Mesendoderm (in vitro differentiated cells): ENCODE data around the gene ATP8A2.

Source experiments
- DNase-seq: peaks from one replicate; pipeline ENCODE4 v3.0.0; 2013
- H2AK5ac ChIP-seq: 2 replicates; pipeline ENCODE4 v1.6.1; 2013; ENCODE audit warnings: low read length, inconsistent platforms
- H2BK120ac ChIP-seq: 2 replicates; pipeline ENCODE4 v1.6.1; 2013; ENCODE audit warnings: low read depth, mild to moderate bottlenecking, low read length, moderate library complexity, mixed read lengths
- H2BK15ac ChIP-seq: replicated peaks from 2 replicates; pipeline ENCODE4 v1.6.1; 2013; ENCODE audit warnings: low read depth, mild to moderate bottlenecking, moderate library complexity
- H2BK5ac ChIP-seq: 2 replicates; pipeline ENCODE4 v1.6.1; 2013; ENCODE audit warnings: low read length, inconsistent platforms
- H3K18ac ChIP-seq: 2 replicates; pipeline ENCODE4 v1.6.1; 2013; ENCODE audit warnings: mild to moderate bottlenecking, low read length, mixed read lengths
- H3K23ac ChIP-seq: one replicate; pipeline ENCODE4 v1.6.1; 2013; ENCODE audit warnings: low read length
- H3K27ac ChIP-seq: 2 replicates; pipeline ENCODE4 v1.5.1; 2013; ENCODE audit warnings: low read depth, mild to moderate bottlenecking, inconsistent platforms, low read length, moderate library complexity
- H3K27me3 ChIP-seq: 2 replicates; pipeline ENCODE4 v1.6.1; 2013; ENCODE audit warnings: low read length, control low read depth, mild to moderate bottlenecking, inconsistent platforms; ENCODE audit not compliant: insufficient read depth, poor library complexity
- H3K36me3 ChIP-seq: 2 replicates; pipeline ENCODE4 v1.6.1; 2013; ENCODE audit warnings: low read length, inconsistent platforms; ENCODE audit not compliant: control insufficient read depth, insufficient read depth
- H3K4ac ChIP-seq: one replicate; pipeline ENCODE4 v1.6.1; 2013; ENCODE audit warnings: low read depth, mild to moderate bottlenecking, low read length, moderate library complexity
- H3K4me1 ChIP-seq: 2 replicates; pipeline ENCODE4 v1.6.1; 2013; ENCODE audit warnings: low read depth, low read length, inconsistent platforms; ENCODE audit not compliant: control insufficient read depth
- H3K4me2 ChIP-seq: 2 replicates; pipeline ENCODE4 v1.6.1; 2013; ENCODE audit warnings: low read length
- H3K4me3 ChIP-seq: 2 replicates; pipeline ENCODE4 v1.5.1; 2013; ENCODE audit warnings: mild to moderate bottlenecking, low read length
- H3K56ac ChIP-seq: one replicate; pipeline ENCODE4 v1.6.1; 2013; ENCODE audit warnings: low read length
- H3K79me1 ChIP-seq: 2 replicates; pipeline ENCODE4 v1.6.1; 2013; ENCODE audit warnings: low read length, inconsistent platforms
- H3K79me2 ChIP-seq: 2 replicates; pipeline ENCODE4 v1.6.1; 2013; ENCODE audit warnings: mild to moderate bottlenecking, low read length; ENCODE audit not compliant: control insufficient read depth, insufficient read depth
- H3K9ac ChIP-seq: 2 replicates; pipeline ENCODE4 v1.6.1; 2013; ENCODE audit warnings: low read length, inconsistent platforms
- H4K5ac ChIP-seq: one replicate; pipeline ENCODE4 v1.6.1; 2013; ENCODE audit warnings: low read length
- H4K8ac ChIP-seq: one replicate; pipeline ENCODE4 v1.6.1; 2013; ENCODE audit warnings: low read depth, mild to moderate bottlenecking, control low read depth, low read length, moderate library complexity
- WGBS: extraction: QIAGEN DNeasy Blood & Tissue Kit; methylation state at CpG from one replicate; pipeline ENCODE4 v1.1.7; 2013; ENCODE audit warnings: low lambda C conversion rate, missing lambda C conversion rate; ENCODE audit not compliant: insufficient coverage; ENCODE audit errors: extremely low coverage; 5-methylcytosine and 5-hydroxymethylcytosine counted together

The ATP8A2 gene

GRCh38 chr13:25796474-25796873 lies 424.7 kb downstream of the ATP8A2 start:
- Histone ChIP-seq H3K9ac (no peak overlapping the region), H3K23ac (no peak overlapping the region), H3K56ac (no peak overlapping the region), H4K8ac (no peak overlapping the region), H2BK120ac (no peak overlapping the region), H3K4me2 (no peak overlapping the region), H3K27ac (no peak overlapping the region), H3K4me3 (no peak overlapping the region), H4K5ac (no peak overlapping the region), H3K79me2 (no peaks in the 10 kb centered on the region), H2BK5ac (no peak overlapping the region), H3K36me3 (no peaks in the 10 kb centered on the region), H3K18ac (no peak overlapping the region), H3K4ac (no peak overlapping the region), H3K27me3 (no peaks in the 10 kb centered on the region), H3K4me1 (no peaks in the 10 kb centered on the region), H2AK5ac (no peak overlapping the region), H2BK15ac (no peak overlapping the region), H3K79me1 (no peaks in the 10 kb centered on the region)
- no CpG with 5 or more reads among the region's 1 CpG for WGBS
- DNase-seq = no peak

GRCh38 chr13:25798998-25799397 lies 427.2 kb downstream of the ATP8A2 start:
- Histone ChIP-seq H2BK5ac (no peak overlapping the region), H3K23ac (no peak overlapping the region), H4K5ac (no peak overlapping the region), H3K18ac (no peak overlapping the region), H3K27me3 (no peaks in the 10 kb centered on the region), H2BK120ac (no peak overlapping the region), H2AK5ac (no peak overlapping the region), H3K36me3 (no peaks in the 10 kb centered on the region), H3K79me2 (no peaks in the 10 kb centered on the region), H3K4ac (no peak overlapping the region), H3K4me3 (no peak overlapping the region), H2BK15ac (no peak overlapping the region), H3K4me1 (no peaks in the 10 kb centered on the region), H3K79me1 (no peaks in the 10 kb centered on the region), H3K4me2 (no peak overlapping the region), H3K56ac (no peak overlapping the region), H3K9ac (no peak overlapping the region), H4K8ac (no peak overlapping the region), H3K27ac (no peak overlapping the region)
- no peak for DNase-seq
- no CpG with 5 or more reads among the region's 3 CpGs for WGBS

GRCh38 chr13:25800523-25800922 lies 428.7 kb downstream of the ATP8A2 start:
- Histone ChIP-seq H2BK15ac (no peak overlapping the region), H3K18ac (no peak overlapping the region), H3K36me3 (no peaks in the 10 kb centered on the region), H3K27me3 (no peaks in the 10 kb centered on the region), H4K8ac (no peak overlapping the region), H4K5ac (no peak overlapping the region), H3K79me2 (no peaks in the 10 kb centered on the region), H3K79me1 (no peaks in the 10 kb centered on the region), H2BK120ac (no peak overlapping the region), H3K4me2 (no peak overlapping the region), H2AK5ac (no peak overlapping the region), H3K9ac (no peak overlapping the region), H3K23ac (no peak overlapping the region), H3K4me1 (no peaks in the 10 kb centered on the region), H3K27ac (no peak overlapping the region), H2BK5ac (no peak overlapping the region), H3K56ac (no peak overlapping the region), H3K4me3 (no peak overlapping the region), H3K4ac (no peak overlapping the region)
- no CpG with 5 or more reads among the region's 3 CpGs for WGBS
- no peak for DNase-seq

GRCh38 chr13:25802579-25802978 lies 430.8 kb downstream of the ATP8A2 start:
- WGBS = no CpG with 5 or more reads among the region's 3 CpGs
- no peak overlapping the region for H3K56ac ChIP-seq
- no peaks in the 10 kb centered on the region for H3K27me3 ChIP-seq
- H3K79me2 ChIP-seq = no peaks in the 10 kb centered on the region
- no peaks in the 10 kb centered on the region for H3K36me3 ChIP-seq
- H3K79me1 ChIP-seq = no peaks in the 10 kb centered on the region
- no peak overlapping the region for H3K27ac ChIP-seq
- no peak overlapping the region for H3K4ac ChIP-seq
- H3K9ac ChIP-seq = no peak overlapping the region
- no peak overlapping the region for H3K4me3 ChIP-seq
- DNase-seq = no peak
- no peak overlapping the region for H3K23ac ChIP-seq
- H2BK15ac ChIP-seq = no peak overlapping the region
- no peak overlapping the region for H3K18ac ChIP-seq
- H3K4me1 ChIP-seq = no peaks in the 10 kb centered on the region
- H2AK5ac ChIP-seq = no peak overlapping the region
- H2BK5ac ChIP-seq = no peak overlapping the region
- no peak overlapping the region for H4K5ac ChIP-seq
- no peak overlapping the region for H3K4me2 ChIP-seq
- H4K8ac ChIP-seq = no peak overlapping the region
- H2BK120ac ChIP-seq = no peak overlapping the region

GRCh38 chr13:25803641-25804040 lies 431.9 kb downstream of the ATP8A2 start:
- Histone ChIP-seq H3K4ac (no peak overlapping the region), H3K27me3 (no peaks in the 10 kb centered on the region), H2AK5ac (no peak overlapping the region), H3K18ac (no peak overlapping the region), H3K56ac (no peak overlapping the region), H2BK15ac (no peak overlapping the region), H3K79me2 (no peaks in the 10 kb centered on the region), H2BK5ac (no peak overlapping the region), H3K4me2 (no peak overlapping the region), H3K27ac (no peak overlapping the region), H3K9ac (no peak overlapping the region), H3K4me3 (no peak overlapping the region), H4K8ac (no peak overlapping the region), H3K4me1 (no peaks in the 10 kb centered on the region), H4K5ac (no peak overlapping the region), H3K23ac (no peak overlapping the region), H3K36me3 (no peaks in the 10 kb centered on the region), H2BK120ac (no peak overlapping the region), H3K79me1 (no peaks in the 10 kb centered on the region)
- WGBS = no CpG with 5 or more reads among the region's 3 CpGs
- no peak for DNase-seq

- Histone ChIP-seq H3K27me3 (no peaks in the 10 kb centered on the region), H3K79me1 (no peaks in the 10 kb centered on the region), H3K79me2 (no peaks in the 10 kb centered on the region), H2AK5ac (no peak overlapping the region), H3K9ac (no peak overlapping the region), H3K36me3 (no peaks in the 10 kb centered on the region), H3K23ac (no peak overlapping the region), H3K4me3 (no peak overlapping the region), H4K8ac (no peak overlapping the region), H3K4me1 (no peaks in the 10 kb centered on the region), H3K27ac (no peak overlapping the region), H2BK15ac (no peak overlapping the region), H3K4ac (no peak overlapping the region), H3K56ac (no peak overlapping the region), H4K5ac (no peak overlapping the region), H3K18ac (no peak overlapping the region), H3K4me2 (no peak overlapping the region), H2BK120ac (no peak overlapping the region), H2BK5ac (no peak overlapping the region)
- no peak for DNase-seq
- no CpG with 5 or more reads among the region's 4 CpGs for WGBS
Measured at GRCh38 chr13:25806264-25806974, 434.6 kb downstream of the ATP8A2 start.
